Renal cortical epithelial cell (primary cell): Measurements from ENCODE around the gene SH3RF1. TPM values are rescaled to one million over a fixed set of nuclear protein-coding genes. Genes with fewer than 3 reads are reported as not detected.

Experiments used
- DNase-seq: peaks from one replicate; pipeline ENCODE4 v3.0.0-alpha.2; 2011; ENCODE audit warnings: low read depth
- total RNA-seq: library from RNA; depleted of rRNA; stranded (reverse); fragments of >200 nt; gene quantifications from 2 replicates; pipeline ENCODE4 v1.2.3, GENCODE V29; 2014

Gene SH3RF1
- total RNA-seq, 1 donor from 2014 or later, result 12.7 TPM

DNA sequence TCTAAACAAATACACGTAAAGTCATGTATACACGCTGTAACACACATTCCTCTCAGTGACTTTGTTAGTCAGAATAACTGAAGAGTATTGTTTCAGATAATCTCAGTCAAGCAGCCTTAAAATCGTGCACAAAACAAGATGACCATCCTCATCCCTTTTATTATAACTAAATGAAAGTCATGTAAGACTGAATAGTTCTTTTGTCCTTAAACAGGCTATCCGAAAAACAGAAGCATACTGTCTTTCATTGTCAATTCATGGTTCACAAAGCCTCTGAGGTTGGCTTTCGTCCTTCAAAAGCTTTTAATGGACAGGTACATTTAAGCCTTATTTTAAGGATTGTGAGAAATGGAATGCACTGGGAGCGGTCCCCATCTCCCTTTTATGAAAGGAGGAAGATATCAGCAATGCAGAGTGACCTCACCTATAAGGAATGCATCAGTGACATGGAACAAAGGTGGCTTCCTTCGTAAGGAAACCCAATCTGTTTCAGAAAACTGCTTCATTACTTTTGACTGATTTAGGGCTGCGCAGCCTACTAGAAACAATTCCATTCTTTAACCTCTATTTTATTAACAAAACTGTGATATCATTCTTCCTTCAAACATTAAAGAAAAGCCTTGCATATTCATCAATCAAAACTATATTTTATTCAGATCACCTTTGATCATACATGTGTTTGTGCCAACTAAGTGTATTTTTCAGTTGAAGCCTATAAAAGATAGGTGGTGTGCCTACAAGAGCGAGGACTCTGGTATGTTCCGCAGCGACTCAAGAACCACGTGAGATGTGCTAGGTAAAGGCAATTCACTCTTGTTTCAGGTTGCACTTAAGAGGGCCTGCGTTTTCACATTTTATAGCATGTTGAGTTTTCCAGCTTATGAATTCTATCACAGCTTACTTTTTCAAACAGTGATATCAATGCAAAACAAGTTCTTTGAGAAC, 19.2 kb downstream of the SH3RF1 start:
- DNase-seq, result peak; percentile 79

DNA sequence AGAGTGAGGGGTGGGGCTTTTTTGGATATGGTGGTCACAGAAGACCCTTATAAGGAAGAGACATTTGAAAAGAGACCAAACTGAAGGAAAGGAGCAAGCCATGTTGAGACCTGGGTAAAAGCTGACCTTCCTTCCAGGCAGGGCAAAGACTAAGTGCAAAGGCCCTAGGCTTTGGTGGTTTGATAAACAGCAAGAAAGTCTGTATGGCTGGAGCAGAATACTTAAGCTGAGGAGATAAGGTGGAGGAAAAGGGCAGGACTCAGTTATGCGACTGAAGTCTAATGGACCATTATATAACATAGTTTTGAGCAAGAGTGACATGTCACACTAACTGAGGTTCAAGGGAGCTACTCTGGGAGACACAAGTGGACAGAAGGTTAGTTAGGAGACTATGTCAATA, 20.0 kb downstream of the SH3RF1 start:
- no peak for DNase-seq

GRCh38 chr4:169249999-169250398, 20.8 kb downstream of the SH3RF1 start:
- no peak for DNase-seq

- DNase-seq, result peak; percentile 91
Measured at GRCh38 chr4:169249214-169249973, 21.4 kb downstream of the SH3RF1 start.

GRCh38 chr4:169248645-169249044, 22.1 kb downstream of the SH3RF1 start:
- no peak for DNase-seq

GRCh38 chr4:169246957-169247396, 23.8 kb downstream of the SH3RF1 start:
- DNase-seq, result no peak

DNA sequence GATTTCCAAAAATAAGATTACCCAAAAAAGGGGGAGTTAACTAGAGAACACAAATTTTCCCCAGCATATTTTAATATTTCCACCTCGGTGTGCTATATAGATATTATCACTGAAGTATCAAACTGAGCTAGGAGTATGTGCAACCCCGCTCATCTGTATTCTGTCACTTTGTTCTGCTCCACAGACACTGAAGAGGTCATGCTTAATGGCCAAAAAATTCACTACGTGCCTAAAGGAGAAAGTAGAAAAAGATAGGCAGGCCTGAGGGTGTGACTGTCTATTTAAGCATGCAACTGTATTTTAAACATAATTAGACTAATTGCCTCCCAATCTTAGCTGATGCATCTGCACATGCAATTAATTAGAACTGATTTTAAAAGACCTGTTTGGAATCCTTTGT, 24.5 kb downstream of the SH3RF1 start:
- no peak for DNase-seq

- no peak for DNase-seq
Measured at GRCh38 chr4:169245061-169245460, 25.7 kb downstream of the SH3RF1 start.

DNA sequence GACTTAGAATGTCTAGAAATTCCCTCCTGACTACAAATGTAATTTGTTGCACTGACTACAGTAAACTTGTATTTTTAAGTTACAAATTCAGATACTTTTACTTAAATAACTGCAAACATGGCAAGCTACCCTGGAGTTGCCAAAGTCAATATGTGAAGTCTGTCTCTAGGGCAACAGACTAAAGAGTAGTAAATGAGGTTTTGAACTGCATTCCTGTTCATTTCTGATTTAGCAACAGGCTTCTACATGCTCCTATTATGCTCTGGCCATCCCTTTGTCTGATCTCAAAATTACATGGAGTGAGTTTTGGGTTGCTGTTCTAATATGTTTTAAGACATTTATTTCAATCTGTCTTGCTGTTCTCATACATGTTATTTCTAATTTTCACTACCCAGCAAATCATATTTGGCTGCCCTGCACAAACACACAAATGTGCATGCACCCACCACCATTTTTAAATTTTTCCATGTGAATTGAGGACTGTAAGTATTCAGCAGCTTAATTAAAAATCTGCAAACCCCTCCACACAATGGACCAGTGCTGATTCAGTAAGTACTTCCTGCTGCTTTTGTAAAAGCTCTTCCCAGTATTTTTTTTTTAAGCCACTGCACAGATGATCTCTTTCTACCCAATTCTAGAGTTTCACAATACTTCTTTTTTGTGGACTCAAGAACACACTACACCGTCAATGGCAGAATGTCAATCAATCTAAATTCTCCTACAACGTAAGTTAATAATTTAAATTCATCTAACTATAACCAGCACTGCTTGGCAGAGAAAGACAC, 26.7 kb downstream of the SH3RF1 start:
- DNase-seq, result peak; percentile 83

DNA sequence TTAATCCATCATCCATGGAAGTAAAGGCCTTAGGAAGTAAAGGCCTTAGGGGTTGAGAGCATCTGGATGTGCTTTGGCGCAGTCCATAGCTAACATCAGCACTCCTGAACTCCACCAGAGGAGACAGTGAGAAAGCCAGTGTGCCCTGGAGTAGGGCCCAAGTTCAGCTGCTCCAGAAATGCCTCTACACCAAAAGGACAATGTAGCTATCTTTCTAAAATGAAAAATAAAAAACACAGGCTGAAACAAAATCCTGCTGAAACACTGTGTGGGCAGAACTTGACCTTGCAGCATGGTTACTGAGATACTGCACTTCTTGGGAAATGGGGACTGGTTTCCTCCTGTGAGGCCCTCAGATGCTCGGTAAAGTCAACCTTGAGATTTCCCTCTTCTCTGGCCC, 29.3 kb downstream of the SH3RF1 start:
- DNase-seq, result no peak

GRCh38 chr4:169239221-169239905, 31.4 kb downstream of the SH3RF1 start:
- no peak for DNase-seq

- peak; percentile 76 for DNase-seq
Measured at GRCh38 chr4:169238445-169238844, 32.3 kb downstream of the SH3RF1 start.

DNA sequence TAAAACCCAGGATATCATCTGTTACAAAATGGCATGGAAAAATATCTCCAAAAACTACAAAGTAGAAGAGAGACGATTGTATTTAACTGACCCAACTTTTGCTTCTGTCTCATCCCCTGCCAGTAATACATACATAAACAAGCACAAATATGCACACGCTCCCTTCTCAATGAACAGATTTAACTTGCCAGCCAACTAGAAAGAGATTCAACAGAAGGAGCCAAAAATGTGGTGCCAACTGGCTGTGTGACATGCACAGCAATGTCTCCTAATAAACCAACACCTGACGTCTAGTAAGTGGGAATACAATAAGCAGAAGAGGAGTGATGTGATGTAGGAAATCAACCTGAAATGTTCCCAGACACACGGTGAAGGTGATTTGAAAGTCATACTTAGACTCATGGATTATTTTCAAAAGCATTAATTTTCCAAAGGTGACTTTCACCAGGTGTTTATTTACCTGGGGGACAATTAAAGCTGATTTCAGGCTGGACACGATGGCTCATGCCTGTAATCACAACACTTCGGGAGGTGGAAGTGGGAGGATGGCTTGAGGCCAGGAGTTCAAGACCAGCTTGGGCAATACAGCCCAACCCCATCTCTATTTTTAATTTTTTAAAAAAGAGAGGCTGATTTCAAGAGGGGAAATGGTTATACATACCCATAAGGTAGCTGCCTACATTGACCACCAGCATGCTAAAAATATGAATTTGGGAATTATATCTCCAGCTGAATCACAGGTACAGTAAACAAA, 33.7 kb downstream of the SH3RF1 start:
- DNase-seq, result no peak

- no peak for DNase-seq
Measured at GRCh38 chr4:169236078-169236477, 34.7 kb downstream of the SH3RF1 start.

DNA sequence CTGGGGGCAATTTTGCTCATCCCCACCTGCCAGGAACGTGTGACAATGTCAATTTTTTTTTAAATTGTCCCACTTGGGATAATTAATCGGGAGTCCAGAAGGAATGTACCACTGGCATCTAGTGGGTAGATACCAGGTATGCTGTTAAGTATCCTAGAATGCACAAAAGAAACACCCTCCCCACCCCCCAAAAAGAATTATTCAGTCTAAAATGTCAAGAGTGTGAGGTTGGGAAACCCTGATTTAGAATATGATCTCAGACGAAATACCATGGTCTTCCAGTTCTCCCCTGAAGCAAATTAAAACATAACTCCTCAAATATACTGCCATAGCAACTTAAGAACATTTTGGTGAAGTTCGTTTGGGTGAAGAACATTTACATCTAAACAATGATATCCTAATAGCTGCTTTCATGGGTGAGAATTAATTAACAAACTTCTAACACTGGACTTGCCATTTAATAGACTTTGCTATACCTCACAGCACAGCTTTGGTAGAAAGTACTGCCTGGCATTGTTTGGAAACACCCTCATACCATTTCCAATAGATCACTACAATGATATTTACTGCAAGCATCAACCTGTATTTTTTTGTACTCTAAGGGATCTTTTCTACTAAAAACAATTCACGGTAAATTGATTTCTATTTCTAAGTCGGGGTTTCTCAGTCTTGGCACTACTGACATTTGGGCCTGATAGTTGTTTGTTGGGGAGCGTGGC, 36.5 kb downstream of the SH3RF1 start:
- DNase-seq, result peak; percentile 50

DNA sequence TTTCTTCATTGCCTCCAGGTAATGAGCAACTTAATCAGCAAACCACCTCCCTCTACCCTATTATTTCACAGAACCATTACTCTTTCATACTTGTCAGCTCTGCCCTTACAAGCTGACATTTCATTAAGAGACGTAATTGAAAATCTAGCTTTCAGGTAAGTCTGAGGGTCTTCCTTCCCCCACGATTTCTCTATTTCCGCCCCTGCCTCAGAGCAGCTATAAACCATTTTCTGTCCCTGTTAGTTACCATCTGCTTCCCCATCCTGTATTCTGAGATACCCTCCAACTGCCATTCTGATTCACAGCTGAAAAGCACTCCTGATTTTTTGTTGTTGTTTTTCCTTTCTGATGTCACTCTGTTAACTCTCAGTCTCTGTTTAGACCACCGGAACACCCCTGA, 37.1 kb downstream of the SH3RF1 start:
- no peak for DNase-seq

GRCh38 chr4:169231647-169232262, 39.0 kb downstream of the SH3RF1 start:
- peak; percentile 51 for DNase-seq

- DNase-seq, result peak; percentile 96
Measured at GRCh38 chr4:169229571-169230028, 41.2 kb downstream of the SH3RF1 start.

- no peak for DNase-seq
Measured at GRCh38 chr4:169228076-169228475, 42.7 kb downstream of the SH3RF1 start.
